GM13976 (cell line): Measurements from ENCODE around the gene SLIT3.

Experiments used
- DNase-seq: peaks from one replicate; pipeline ENCODE4 v3.0.0; 2012; ENCODE audit warnings: low spot score
- CTCF ChIP-seq: IDR thresholded peaks from 2 replicates; pipeline ENCODE4 v1.5.1; 2012; ENCODE audit warnings: borderline replicate concordance, mild to moderate bottlenecking; ENCODE audit not compliant: insufficient read depth; ENCODE audit errors: extremely low read depth, missing control alignments, control extremely low read depth
- in situ Hi-C: fragments of 300-500 bp; cut with MboI; formaldehyde crosslinking; loops from one replicate; pipeline ENCODE4 v1.12.0; 2022; ENCODE audit warnings: low sequenced_read_pairs, mixed read lengths, inconsistent platforms; ENCODE audit not compliant: unreplicated experiment

Gene SLIT3

DNA sequence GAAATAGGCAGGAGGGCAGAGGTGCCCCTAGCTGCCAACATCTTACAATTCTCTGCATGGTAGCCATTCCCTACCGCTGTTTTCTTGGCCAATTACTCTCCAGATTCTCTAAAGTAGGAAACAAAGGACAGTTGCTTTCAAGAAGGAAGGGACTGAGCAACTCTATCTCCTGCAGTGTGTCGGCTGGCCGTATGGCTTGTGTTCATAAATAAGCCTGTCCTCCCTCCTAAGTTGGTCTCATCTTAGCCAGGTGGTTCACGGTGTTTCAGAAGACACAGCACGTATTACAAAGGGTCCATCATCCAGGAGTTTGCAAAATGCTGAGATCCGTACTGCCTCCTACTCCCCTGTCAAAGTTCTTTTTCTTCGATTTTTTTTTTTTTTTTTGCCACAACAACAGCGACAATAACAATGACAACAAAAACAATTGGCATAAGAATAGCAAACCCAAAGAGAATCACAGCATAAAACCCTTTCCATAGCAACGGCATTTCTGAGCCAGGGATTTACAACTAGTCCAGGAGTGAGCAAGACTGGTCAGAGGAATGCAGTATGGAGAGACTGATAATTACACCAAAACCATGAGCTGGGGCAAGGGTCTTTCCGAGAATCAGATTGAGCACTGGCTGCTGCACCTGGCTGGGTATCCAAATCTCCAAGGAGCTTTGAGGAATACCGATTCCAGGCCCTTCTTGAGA, 212.8 kb downstream of the SLIT3 start:
- no peak for DNase-seq
- TF ChIP-seq CTCF: no peak
- in situ Hi-C loops: no loop called here

DNA sequence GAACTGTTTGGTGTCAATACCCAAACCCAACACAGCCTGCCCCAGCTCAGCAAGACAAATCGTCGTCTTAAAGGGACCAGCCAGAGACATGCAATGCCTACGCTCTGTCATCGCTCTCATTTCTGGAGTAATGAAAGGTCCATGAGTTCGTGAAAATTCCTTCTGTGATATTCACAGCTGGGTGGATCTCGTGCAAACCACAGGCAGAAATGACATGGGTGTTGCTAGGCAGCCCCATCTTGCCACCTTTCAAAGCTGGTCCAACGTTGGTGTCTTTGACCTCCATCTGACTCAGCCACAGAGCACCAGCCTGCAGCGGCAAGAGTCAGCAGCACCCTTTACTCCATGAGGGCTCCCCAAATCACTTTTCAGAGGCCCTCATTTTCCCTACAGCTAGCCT, 215.3 kb downstream of the SLIT3 start:
- no peak for TF ChIP-seq CTCF
- in situ Hi-C loops: no loop called here
- no peak for DNase-seq

DNA sequence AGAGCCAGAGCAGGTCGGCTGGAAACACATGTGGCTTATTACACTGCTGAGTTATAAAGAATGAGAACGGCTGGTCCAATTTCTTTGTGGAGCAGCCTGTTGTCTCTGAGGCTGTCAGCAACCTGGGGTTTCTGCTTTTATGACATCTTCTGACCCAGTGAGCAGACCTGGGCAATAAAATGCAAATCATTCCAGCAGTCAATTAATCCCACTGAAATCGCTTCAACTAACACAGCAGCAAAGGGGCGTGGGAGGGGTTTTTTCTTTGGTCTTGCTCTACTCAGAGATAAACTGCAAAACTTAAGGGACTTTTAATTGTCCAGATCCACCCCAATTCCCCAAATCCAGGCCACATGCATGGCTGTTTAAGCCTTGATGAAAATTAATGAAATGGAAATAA, 215.7 kb downstream of the SLIT3 start:
- no peak for DNase-seq
- in situ Hi-C loops: no loop called here
- no peak for TF ChIP-seq CTCF

GRCh38 chr5:169084775-169085174, 216.2 kb downstream of the SLIT3 start:
- TF ChIP-seq CTCF: no peak
- in situ Hi-C loops: no loop called here
- no peak for DNase-seq

DNA sequence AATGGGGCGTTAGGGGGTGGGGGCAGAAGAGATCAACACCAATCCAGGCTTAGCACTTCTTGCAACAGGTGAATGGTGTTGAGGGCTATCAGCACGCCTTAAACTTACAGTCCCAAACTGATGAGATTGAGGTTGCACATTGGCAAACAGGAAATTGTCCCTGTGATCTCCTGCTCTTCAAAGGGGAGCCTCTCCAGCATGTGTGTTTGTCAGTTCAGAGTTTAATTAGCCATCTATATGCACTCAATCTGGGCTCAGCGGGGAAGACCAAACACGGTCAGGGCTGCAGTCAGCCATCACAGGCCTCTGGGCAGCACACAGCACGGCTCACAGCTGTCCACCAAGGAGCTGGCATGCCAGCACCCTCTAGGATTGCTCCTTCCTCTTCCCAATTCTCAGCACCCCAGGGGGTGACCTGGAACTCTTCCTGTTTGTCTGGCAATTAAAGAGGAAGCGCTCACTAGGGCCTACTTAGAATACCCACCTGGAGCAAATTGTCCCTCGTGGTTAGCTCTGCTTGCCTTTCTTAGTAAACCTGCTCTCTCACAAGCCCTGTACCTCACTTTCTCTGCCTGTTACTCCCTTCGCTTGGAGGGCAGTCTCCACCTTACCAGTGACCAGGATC, 217.4 kb downstream of the SLIT3 start:
- no peak for DNase-seq
- TF ChIP-seq CTCF: no peak
- in situ Hi-C loops: no loop called here

DNA sequence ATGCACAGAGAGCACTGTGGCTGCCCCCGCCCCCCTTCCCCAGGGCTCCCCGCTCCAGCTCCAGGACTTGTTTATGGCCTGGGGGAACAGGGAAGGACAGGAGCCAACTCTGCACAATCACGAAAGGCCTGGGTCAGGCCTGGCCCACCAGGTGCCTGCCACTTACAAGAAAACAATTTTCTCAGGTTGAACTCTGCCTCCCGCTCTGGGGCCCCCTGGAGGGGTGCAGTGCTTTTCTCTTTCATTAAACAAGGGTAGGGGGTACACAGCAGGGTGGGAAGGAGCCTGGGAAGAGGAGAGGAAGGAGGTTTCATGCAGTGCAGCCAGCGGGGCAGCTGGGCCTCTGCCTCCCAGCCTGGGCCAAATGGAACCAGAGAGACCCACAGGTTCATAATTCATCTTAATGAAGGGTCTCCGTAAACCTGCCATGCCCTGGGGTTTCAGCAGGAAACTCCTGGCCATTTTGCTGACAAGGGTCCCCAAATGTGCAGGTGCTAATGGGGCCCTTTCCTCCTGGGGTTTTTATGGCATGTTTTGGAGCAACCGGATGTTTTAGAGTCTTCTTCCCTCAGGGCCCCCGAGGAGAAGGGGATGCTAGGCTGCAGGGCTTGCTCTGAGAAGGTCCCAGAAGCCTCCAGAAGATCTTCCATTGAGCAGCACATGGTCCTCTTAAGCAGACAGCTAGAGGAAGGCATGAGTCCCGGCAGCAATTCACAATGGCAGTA, 219.8 kb downstream of the SLIT3 start:
- no peak for DNase-seq
- no peak for TF ChIP-seq CTCF
- in situ Hi-C loops: no loop called here
